NCI-H82 treated with DMSO at 0.1 percent for 48 hours (cell line): ENCODE results near the gene LCLAT1.
"Not testable (repeated sequence)": the region's sequence is repeated elsewhere in the genome, so short reads cannot be mapped to it uniquely, and the experiment has no call there.

Experiments
- DNase-seq: peaks from one replicate; lab custom pipeline; 2025; ENCODE audit not compliant: unreplicated experiment; lab: John Stamatoyannopoulos, UW

LCLAT1 gene

DNA sequence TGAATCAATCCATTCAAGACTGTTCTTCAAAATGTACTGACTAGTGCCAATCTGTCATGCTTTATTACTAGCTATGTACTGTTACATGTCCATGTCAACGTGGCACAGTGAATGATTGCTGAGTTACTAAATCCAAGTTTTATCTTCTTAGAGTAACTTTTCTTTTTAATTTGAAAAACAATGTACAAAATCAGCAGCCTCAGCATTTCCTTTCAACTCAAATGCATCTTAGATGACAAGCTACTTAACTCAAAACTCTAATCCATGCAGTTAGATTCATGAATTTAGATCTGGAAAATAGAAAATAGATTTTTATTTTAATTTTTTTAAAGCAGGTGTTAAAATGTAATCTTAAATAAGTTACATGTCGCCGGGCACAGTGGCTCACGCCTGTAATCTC, 186.0 kb downstream of the LCLAT1 start:
- DNase-seq = no peak

DNA sequence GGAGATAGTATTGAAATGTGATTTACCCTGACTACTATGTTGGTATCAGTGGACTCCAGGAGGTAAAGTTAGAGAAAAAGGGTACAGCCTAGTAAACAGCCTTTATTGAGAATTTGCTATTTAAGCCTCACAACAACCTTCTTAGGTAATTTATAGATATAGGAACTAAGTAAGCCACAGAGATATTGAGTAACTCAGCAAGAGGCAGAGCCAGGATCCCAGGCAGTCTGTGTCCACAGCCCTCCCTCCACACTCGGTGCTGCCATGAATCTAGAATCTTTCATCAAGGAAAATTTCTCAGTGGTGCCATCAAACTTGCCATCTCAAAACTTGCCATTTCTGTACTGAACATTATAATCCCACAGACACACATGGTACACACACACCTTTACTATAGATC, 189.3 kb downstream of the LCLAT1 start:
- DNase-seq = no peak

DNA sequence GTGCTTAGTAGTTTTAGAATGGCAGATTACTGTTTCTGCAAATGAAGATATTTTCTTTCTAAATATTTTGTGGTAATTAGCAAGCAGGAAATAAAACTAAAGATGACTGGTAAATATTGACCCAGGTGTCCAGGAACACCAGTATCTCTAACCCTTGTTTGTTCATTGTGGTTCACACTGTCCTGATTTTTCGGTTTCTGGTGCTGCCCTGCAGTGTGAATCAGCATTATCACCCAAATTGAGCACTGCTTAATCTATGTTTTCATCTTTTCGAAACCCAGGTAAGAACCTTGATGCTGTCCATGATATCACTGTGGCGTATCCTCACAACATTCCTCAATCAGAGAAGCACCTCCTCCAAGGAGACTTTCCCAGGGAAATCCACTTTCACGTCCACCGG, 192.8 kb downstream of the LCLAT1 start:
- DNase-seq = no peak

DNA sequence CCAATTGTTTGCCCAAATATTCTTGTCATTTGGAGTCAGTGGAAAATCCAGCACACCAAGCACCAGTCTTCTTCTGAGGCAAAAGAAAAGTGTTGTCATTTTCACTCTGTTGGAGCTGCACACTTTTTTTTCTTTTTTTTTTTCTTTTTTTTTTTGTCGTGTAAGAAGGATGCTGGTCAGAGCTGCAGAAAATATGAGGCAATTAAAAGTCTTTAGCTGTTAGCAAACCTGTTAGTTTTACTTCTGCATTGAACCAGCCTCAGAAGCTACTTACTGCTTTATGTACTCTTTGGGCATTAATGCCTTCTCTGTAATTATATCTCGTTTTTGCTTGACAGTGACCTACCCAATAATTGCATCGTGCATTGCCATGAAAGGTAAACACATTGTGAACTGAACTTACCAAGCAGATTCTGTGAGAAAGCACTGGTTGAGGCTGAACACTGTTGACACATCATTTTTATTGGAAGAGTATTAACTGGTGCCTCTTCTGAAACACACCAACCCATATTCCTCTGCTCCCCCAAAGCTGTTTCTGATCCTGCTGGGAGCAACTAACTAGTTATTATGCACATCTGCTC, 194.8 kb downstream of the LCLAT1 start:
- no peak for DNase-seq

DNA sequence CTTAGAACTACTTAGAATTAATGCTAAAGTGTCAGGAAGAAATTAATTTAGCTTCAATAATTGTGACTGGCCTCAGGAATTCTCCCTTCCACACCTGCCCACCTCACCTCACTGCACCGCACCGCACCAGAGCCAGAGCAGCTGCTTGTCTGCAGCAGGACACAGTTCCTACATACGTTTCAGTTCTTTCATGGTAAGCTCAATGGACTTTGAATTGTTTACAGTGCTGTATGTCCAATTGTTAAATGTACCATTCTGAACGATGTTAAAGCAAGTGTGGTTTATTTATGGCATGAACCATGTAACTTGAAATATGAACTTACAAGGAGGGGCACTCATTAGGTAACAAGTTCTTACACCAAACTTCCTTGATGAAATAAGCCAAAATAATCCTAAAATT, 196.0 kb downstream of the LCLAT1 start:
- DNase-seq = not testable (repeated sequence)

DNA sequence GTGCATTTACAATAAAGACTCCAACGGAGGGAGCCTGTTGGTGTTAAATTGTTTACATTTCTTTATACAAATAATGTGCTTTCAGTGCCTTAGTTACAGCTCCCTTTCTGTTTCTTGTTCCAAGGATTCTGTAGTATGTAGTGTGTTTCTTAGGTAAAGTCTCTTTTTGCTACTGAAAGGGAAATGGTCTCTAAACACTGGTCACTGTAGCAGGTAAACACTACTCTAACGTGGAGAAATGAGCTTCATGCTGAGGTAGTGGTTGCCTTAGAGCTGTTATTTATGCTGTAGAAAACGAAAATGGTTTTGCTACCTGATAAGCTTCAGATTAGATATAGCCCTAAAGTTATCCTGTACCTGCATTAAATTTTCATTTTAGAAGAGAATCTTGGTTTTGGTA, 196.6 kb downstream of the LCLAT1 start:
- no peak for DNase-seq

DNA sequence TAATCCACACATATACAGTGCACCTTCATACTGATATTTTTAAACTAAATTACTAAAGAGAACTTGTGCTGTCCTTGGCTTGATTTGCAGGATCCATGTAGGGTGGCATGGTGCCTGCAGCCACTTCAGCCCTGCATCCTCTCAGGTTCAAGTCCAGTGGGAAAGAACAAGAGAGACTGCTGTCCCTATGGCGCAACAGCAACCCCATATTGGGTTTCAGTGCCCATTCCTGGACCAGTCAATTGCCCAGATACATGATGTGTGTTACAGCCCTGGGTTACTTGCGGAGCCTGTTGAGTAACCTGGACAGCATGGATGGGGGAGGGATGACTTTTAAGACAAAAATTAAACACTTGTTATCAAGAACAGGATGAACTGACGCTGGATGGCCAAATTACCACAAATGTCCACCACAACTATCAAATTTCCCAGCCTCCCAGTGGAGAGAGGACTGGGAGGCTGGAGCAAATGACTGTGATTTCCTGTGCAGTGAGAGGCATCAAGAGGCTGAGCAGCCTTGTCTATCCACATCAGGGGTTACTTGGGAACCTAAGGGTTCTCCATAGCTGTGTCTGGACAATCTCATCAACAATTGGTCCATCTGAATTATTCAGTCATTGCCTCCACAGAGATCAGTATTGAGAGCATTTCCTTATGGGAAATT, 198.2 kb downstream of the LCLAT1 start:
- DNase-seq = no peak

DNA sequence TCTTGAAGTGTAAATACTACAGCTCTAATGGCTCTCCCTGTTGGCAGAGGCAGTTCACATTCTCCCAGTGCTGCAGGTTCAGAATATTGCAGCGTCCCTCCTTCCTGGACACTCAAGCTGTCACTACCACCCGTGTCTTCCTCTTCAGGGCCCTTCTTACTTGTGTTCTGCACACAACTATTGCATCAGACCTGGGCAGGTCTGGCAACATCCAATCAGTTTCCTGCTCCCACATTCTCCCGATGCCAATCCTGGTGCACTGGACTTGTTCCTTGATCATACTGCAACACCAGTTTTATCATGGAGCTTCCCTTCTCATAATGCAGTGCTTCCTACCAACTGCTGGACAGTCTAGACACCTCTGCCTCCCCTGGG, 198.7 kb downstream of the LCLAT1 start:
- no peak for DNase-seq

DNA sequence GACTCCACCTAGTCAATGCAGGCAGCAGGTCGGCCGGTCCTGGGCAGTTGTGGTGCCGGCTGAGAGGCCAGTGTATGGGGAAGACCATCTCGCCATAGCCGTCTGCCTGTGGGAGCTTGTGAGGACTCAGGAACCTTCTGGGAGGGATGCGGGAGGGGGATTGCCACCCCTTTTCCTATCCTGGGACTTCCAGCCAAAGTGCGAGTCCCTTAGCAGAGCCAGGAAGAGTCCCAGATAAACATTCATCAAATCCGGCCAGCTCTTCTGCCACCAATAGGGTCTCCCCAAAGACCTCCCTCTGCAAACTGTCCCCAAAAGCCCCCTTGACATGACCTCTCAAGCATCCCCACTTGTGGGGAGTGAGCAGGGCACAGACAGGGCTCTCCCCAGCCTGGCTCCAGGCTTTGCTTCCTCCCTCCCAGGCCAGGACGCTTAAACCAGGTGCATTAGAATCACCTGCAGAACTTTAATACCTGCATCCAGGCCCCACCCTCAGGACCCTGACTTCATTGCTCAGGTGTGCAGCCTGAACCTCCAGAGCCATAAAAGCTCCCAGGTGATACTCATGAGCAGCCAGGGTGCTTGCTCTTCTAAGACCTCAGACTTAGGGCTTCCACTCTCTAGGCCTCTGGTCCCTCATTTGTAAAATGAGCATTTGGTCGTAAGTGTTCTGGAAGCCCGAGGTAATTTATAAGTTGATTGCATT, 200.9 kb downstream of the LCLAT1 start:
- DNase-seq = no peak

DNA sequence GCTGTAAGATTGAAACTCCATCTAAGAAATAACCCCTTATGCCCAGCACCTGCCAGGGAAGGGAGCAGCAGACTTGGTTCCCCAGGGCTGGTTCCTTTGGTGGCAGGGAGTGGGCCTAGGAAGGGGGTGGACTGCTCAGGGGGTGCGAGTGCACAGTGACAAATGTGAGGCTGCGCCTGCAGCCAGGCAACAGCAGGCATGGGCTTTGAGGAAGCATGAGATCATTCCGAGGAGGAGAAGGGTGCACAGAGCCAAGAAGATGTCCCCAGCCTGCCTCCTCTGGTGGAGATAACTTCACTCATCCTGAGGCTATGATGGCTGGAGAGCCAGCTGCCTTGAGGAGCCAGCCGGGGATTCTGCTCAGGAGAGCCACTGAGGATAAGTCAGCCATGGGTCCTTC, 202.2 kb downstream of the LCLAT1 start:
- no peak for DNase-seq

DNA sequence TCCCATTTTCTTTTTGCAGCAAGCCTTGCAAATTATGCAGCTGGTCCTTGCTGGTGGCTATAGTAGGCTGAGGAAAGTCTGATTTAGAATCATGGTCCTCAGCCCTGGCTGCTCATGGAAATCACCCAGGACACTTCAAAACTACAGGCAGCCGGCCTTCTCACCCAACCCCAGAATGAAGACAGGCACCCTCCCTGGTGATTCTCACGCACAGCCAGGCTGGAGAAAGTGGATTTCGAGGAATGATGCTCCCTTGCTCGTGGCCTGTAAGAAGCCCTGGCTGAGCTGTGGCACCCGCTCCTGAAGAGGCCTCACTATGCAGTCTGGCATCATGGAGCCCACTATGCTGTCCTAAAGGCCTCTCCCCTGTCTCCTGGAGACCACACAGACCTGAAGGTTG, 202.8 kb downstream of the LCLAT1 start:
- no peak for DNase-seq

DNA sequence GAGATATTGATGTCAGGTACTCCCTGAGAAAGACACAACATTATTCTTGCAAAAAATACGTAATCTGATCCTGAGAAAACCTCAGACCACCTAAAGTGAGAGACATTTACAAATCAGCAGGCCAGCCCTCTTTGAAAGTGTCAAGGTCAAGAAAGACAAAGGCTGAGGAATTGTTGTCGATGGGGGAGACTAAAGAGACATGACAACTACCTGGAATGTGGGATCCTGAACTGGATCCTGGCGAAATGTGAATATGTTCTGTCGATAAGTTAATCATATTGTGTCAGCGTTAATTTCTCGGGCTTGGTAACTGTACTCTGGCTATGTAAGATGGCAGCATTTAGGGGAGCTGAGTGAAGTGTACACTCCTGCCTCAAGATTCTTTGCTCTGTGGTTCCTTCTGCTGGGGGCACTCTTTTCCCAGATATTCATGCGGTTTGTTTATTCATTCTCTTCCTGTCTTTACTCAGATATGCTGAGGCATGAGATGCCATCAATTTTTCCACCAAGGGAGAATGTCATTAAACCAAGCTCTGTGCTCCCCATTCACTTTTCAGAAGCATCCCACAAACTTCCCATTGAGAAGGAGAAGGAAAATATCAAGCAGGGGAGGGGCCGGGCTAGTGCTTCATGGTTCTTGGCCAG, 205.3 kb downstream of the LCLAT1 start:
- DNase-seq = no peak

DNA sequence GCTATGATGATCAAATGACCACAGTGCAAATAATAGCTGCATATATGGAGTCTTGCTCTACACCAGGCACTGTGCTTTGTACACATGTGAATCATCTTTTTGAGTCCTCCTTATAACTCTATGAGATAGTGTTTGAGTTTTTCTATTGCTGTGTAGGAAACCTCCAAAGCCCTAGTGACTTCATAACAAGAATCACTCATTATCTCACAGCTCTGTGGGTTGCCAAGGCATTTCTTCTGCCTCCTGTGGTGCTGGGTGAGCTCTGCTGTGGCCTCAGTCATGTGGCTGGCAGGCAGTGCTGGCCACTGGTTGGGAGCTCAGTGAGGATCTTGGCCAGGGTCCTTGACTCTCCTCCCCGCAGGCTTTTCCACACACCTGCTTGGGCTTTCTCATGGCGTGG, 206.8 kb downstream of the LCLAT1 start:
- DNase-seq = no peak

DNA sequence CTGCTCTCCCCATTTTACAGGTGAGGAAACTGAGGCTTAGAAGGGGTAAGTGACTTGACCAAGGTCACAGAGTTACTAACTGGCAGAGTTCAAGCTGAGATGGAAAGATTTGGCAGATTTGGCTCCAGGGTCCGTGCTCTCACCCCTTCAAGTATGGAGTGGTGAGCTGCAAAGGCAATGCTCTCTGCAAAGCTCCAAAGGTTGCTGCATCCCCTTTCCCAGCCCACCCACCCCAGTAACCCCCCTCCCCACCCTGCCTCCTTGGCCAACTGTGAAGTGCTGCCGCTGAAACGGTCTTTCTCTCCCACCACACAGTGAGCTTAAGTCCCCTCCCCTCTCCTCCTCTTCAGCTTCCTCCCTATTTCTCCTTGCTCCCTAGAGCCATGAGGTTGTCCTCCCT, 207.4 kb downstream of the LCLAT1 start:
- DNase-seq = no peak

DNA sequence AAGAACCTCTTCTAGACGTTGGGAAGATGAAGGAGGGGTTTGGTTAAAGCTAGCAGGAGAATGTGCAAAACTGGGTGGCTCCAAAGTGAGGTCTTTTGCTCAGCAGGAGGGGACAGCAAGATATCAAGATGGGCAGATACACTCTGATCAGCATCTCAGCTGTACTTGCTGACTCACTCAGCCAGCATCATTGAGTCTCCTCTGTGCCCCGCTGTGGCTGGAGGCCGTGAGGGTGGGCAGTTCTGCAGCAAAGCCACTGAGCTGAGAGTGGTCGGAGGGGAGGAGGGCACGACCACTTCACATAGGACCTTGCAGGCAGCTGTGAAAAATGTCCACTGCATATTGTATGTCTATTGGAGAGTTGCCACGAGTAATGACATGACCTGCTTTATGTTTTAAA, 208.2 kb downstream of the LCLAT1 start:
- DNase-seq = no peak

DNA sequence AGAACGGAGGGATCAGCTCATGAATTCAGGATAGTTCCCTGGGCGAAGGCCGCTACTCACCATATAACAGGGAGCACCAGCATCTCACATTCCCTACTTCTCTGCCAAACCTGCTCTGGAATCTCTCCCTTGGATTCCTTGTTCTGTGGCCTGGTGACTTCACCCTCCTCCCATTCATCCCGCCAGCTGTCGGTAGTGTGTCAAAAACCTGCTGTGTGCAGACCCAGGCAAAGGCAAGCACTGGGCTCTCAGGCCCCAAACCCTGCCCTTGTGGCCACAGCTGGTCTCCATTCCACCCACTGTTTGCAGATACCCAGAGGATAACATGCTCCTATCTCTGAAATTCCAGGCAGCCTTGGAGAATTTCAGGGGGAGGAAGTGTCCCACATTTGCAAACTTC, 208.6 kb downstream of the LCLAT1 start:
- DNase-seq = no peak

DNA sequence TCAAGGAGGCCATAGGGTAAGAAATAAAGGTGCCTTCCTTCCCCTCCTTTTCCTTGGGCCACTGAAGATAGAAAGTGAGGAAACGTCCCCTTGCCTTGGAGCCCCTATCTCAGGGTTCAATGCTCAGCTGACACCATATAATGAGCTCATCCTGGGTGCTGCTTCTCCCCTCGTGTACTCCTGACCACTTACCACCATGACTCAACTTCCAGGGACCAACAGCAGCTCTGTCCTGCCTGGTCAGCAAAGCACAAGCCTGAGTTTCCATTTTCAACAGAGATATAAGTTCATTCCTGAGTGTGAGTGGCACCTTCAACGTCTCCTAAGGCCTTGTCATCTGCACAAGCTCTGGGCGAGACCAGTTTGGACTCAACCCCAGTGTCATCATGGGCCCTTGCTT, 209.0 kb downstream of the LCLAT1 start:
- DNase-seq = no peak

DNA sequence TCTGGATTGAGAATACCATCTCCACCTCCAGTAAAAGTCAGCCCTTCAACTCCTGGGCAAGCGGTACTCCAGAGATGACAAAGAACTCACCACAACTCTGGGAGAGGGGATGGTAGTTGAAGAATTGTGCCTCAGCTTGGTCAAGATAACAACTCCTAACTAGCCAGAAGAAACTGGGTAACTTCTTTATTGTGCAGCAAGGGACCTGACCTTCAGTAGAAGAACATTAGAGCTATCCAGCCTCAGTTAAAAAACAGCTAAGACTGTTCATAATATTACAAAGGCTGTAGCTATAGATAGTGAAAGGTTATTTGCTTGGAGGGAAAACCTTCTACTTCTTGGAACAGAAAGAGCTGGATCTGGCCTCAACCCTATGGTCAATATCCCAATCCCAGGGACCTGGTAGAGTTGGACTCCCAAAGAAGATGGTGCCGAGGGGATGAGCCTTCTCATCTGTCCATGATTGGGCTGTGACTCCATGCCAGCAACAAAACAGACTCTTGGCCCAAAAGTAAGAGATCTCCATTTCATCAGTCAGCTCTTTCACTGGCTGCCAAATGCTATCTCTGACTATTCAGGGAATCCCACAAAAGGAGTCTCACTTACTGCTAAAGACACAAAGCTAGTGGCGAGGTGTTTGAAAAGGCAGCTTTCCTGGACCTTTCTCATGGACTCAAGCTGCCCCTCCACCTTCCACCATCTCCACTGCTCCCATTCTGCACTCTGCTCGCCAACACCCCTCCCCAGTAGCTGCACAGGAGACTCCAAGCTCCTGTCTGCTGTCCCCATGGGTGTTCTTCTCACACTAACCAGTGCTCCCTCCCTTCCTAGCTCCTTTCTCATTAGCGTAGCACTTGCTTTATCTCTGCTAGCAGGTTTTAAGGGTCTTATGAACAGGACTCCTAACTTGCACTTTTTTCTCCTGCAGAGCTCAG, 214.4 kb downstream of the LCLAT1 start:
- DNase-seq = no peak

DNA sequence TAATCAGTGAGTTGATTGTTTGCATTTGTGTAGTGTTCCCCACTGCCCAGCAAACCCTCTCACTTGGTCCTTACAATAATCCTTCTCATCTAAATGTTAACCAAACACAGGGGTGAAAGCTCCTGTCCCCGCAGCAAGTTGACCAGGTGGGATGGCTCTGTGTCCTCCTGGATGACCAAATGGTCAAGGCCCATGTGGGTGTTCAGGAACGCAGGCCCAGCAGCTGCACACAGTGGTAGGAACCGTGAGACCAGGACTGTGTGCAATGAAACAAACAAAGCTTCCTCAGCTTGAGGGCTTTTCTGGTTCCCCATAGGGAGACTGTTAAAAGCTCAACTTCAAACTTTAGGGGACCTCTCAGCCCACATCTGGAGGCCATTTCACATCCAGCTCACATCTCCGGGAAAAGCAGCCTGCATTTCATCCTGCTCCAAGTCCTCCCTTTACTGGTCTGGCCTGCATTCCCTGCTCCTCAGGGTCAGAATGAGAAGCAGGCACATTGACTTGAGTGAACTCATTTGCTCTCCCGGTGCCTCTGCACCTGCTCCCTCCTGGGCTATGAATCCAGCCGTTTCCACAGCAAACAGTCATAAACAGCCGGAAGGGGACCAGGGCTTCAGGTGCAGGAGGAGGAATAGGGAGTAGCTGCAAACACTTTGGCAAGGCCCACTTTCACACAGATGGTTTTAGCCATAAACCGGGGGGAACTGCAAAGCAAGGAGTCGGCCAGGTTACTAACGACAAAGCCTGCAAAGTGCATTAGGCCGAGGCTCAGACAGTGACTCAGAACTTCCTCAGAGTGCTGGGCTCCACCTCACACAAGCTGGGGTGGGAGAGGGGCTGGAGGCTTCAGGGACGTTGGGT, 215.5 kb downstream of the LCLAT1 start:
- no peak for DNase-seq

DNA sequence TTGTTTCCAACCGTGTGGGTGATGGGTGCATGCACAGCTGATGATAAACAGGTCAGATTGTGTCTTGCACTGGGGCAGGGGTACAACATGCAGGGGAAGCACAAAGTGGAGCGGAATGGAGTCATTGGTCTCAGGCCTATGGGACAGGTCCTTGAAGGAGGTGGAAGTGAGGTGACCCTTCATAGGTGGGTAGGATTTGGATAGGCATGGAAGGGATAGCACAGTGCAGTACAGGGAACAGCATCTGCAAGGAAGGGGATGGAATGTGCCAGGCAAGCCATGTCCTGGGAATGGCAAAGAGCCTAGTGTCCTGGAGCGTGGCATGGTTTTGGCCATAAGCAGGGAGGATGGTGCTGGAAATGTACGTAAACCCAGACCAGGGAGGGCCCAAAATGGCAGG, 216.3 kb downstream of the LCLAT1 start:
- no peak for DNase-seq
